ENCODE results near the gene HOXB8. TPM values are rescaled to one million over a fixed set of nuclear protein-coding genes. Genes with fewer than 3 reads are reported as not detected.

HOXB8 gene
- total RNA-seq, 1 donor from 2014 or later: not detected

DNA sequence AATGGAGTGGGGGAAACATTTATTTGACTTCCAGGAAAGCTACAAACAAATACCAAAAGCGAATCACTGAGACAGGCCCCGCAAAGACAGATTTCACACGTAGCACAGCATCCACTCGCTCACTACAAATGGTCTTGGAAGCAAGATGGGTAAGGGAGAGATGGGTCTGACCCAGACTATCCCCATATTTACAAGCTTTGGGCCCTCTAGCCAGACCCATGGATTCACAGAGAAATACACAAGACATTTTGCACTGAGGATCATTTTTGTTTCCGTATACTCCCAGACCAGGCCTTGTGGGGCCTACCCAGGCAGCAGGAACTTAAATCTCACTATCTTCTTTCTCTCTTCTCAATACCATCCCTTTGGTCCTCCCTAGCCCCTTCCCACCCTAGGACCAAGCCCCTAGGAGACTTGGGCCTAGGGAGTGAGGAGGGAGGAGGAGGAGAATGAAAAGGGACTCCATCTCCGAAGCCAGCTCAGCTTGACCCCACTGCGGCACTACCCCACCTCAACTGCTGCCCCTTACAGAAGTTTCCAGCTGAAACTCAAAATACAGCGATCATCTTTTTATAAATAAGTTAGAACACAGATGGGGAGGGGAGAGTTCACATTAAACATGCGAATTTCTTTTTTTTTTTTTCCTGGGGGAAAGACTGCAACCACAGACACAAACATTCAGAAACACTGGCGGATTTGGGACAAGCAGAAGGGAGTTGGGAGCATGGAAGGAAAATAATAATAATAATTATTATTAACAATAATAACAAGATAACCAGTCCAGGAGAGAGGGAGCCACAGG, 23.6 kb downstream of the HOXB8 start:
- DNase-seq (ENCODE audit: low spot score): no peak
- intact Hi-C loops (cut with DNase I): loop anchor here (5.0 to 10.0 kb wide), 2 partner anchors 254 to 347 kb away; no protein-coding TSS in a partner anchor

DNA sequence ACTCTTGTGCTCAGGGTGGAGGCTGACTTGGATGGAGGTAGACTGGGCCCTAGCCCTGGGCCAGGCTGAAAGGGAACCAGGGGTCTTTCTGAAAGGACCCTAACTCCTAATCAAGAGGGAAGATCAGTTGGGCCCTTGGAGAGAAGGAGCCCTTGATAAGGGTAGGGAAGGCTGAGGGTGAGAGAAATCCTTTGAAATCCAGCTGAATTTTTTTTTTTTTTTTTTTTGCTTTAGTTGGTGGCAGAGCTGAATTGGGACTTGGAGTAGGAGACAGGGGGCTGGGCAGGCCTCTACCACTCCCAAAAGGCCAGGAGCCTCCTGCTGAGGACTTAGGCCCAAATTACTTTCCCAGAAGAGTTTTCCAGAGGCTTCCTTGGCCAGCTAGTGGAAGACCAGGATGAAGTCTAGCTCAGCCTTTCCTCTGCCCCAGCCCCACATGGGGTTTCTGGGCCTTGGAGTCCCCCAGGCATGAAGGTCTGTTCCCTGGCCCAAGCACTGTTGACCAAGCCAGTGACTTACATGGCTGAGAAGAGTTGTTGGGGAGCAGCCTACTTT, 24.4 kb downstream of the HOXB8 start:
- no peak for DNase-seq (ENCODE audit: low spot score)
- intact Hi-C loops (cut with DNase I): loop anchor here (5.0 to 10.0 kb wide), 2 partner anchors 253 to 346 kb away; no protein-coding TSS in a partner anchor

DNA sequence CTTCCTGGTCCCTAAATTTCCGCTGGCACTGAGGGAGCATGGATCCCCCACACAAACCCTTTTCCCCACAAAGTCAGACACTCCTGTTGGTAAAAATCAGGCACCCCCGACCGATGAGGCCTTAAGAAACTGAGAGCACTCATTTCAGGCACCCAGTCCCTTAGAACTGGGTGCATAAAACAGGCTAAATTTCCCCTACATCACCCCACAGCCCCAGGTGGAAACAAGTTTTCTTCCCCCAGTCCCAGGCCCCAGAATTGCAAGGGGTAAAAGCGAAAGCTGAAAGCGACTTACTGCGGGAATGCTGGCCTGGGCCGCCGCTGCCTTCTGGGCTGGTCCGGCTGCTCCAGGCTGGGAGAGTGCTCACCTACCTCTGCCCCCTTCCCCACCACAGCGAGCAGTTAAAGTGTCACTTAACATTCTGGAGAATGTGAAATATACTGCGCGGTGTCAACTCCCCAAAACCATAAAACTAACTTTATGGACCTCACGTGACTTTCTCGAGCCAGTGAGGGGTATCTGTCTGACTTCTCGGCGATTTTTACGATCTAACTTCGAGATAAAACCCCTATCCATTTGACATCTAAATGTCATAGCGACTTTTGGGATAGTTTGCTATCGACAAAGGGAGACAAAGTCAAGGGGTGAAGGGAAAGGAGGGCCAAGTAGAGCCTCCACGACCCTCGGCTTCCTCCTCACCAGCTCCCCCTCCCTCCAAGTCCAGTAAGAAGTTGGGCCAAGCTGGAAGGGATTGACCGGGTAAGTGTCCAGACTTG, 25.1 kb downstream of the HOXB8 start, which contains the start of gene HOXB3:
HOXB3 (minus strand) TSS at position 411 of the 776 bp plus-strand sequence. CDS start 37,767 bp downstream, outside the sequence.
- intact Hi-C loops (cut with DNase I): loop anchor here (2.0 to 10.0 kb wide), 3 partner anchors 97 to 345 kb away; no protein-coding TSS in a partner anchor

DNA sequence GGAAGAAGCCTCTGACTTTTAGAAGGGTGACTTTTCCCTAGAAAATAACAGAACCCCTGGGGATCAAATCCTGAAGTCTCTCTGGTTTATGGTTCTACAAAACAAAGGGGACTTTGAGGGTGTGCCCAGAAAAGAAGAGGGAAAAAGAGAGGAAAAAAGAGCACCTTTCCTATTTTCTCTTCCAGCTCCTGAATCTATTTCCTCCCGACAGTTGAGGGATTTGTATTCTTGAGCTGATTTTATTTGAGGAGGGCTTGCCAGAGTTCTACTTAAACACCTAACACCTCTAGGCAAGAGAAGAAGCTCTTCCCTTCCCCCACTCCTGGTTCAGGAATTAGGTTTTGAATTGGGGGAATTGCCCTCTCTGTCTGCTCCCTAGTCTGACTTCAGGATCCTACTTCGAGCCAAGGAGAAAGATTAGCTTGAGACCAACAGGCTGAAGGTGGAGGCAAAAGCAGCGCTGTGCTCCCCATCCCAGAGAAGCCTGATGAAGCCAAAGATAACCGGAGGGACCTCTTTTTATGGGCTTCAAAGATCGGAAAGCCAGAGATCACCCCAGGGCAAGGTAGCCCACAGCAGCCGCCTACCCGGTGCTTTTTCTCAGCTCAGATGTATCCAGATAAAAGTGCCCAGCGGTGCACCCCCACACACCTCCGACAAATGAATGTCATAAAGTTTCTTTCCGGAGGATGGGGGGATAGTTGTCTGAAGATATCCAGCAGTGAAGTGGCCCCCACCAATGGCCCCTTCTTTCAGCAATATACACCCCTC, 25.8 kb downstream of the HOXB8 start:
- intact Hi-C loops (cut with DNase I): loop anchor here (2.0 kb wide), 1 partner anchor 96 kb away; no protein-coding TSS in a partner anchor
- DNase-seq (ENCODE audit: low spot score): no peak

More for the DNA sequence above, 25.1 kb downstream of the HOXB8 start, which contains the start of gene HOXB3:
- no peak for DNase-seq (ENCODE audit: low spot score)

DNA sequence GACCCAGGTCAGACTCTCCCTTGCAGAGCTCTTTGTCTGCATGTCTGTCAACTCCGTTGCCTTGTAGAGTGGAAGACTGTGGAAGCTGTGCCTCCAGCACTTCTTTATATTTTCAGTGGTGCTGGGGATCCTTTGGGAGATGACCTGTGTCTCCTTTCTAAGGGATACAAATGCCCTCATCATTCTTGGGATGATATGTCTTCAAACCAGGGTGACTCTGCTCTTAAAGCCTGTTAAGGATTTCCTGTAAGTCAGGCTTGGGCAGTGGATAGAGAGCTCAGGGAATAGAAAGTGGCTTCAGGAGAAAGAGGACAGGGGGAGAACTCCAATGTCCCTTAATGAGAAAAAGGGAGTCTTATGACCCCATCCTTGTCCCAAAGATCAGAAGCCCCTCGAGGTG, 26.6 kb downstream of the HOXB8 start:
- intact Hi-C loops (cut with DNase I): loop anchor here (2.0 kb wide), 1 partner anchor 96 kb away; no protein-coding TSS in a partner anchor

DNA sequence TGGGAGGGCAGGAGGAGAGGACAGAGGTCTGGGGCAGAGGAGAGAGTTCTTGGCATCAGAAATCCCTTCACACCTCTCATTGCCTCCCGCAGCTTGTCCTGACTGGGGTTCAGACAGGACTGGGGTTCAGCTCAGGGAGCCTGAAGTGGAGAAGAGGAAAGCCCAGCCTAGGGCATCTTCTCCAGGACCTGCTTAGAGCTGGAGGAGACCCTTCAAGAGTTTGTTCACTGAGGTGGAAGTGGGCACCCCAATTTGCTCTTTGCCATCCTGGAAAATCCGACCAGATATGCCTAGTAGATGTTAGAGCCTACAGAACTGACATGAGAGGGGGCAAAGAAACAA, 27.0 kb downstream of the HOXB8 start:
- intact Hi-C loops (cut with DNase I): loop anchor here (2.0 kb wide), 1 partner anchor 95 kb away; no protein-coding TSS in a partner anchor

More for the DNA sequence above, 26.6 kb downstream of the HOXB8 start:
- DNase-seq (ENCODE audit: low spot score): no peak

DNA sequence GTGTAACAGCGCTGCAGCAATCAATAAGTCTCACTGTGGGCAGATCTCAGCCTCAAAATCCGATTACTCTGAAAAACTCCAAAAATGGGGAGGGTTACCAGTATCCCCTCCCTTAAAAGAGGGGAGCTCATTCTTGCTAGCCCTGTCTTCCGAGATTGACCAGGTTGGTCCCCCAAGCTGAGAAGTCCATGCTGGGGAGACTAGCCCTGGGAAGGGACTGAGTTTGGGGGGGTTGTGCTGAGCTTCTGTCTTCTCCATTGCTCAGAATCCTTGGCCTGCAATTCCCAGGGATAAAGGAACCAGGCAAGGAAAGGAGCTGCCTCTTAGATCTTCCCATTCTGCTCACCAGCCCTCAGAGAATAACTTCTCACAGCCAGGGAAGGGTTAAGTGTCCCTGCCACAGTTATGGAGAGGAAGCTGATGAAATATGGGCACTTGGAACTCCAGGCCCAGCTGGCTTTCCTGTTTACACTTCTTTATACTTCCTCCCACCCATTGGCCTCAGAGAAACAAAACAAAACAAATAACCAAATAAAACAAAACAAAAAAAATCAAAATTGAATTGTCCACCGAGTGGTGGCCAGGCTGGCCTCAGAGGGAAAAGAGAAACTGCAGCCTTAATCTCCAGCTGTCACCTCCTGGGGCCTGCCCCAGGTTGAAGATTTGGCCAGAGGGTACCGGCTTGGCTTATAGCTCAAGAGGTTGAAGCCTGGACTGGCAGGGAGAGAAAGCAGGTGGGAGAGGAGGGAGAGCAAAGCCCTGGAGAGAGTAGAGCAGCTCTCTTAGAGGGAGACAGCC, 27.6 kb downstream of the HOXB8 start:
- DNase-seq (ENCODE audit: low spot score): no peak
- intact Hi-C loops (cut with DNase I): loop anchor here (2.0 kb wide), 1 partner anchor 95 kb away; no protein-coding TSS in a partner anchor

More for the DNA sequence above, 27.0 kb downstream of the HOXB8 start:
- no peak for DNase-seq (ENCODE audit: low spot score)

DNA sequence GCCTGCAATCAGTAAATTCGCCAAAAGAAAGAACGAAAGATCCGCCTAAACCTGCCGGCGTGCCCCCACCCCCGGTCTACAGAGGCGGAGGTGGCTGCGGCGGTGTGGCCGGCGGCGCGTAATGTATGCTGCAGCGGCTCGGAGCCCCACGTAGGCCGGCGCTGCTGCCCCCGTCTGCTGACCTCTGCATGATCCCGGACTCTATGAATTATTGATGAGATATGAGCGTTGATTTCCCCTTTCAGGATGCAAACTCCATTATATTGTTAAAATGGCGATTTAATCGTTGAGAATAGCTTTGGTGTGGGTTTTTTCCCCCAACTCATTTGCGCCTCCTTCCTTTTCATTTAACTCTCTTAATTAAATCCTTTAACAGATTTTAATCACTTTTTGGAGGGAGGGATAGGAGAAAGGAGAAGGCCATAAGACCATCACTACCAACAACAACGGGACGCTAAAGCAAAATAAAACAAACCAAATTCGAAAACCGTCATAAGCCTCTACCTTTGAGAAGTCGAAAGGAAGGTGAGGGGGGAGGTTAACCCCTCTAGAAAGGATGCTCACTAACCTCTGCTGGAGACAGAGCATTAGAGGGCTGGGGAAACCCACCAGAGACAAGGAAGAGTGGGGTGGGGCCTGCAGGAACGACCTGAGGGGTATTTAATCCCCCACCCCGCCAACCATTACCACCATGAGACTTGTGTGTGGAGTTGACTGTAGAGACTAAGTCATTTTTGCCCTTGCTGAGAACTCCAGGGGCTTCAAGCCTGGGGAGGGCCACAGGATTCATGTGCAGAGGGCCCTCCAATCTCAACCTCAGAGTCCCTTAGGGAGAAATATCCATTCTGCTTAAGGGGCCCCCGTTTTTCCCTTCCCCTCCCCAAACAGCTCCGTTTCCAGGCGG, 28.5 kb downstream of the HOXB8 start:
- intact Hi-C loops (cut with DNase I): no loop called here
- no peak for DNase-seq (ENCODE audit: low spot score)

DNA sequence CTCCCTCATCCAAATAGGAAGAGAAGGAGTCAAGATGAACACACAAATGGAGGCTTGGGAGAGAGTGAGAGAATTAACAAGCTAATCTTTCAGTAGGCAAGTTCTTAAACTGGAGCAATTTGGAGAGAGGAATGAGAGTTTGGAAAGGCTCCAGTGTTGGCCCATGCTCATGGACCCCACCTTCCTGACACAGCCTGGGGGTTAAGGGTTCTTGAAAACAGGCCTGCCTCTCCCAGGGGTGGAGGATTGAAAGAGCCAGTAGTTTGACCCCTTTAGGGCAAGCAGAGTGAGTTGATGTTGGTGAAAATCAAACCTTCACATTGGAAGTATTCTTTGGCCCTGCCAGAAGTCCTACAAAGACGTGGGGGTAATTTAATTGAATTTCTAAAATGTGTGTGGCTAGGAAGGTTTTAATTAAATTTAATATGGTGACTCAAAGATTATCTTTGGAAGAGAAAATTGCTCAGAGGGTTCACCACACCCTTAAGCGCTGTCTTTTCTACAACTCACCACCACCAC, 30.8 kb downstream of the HOXB8 start:
- DNase-seq (ENCODE audit: low spot score): no peak

DNA sequence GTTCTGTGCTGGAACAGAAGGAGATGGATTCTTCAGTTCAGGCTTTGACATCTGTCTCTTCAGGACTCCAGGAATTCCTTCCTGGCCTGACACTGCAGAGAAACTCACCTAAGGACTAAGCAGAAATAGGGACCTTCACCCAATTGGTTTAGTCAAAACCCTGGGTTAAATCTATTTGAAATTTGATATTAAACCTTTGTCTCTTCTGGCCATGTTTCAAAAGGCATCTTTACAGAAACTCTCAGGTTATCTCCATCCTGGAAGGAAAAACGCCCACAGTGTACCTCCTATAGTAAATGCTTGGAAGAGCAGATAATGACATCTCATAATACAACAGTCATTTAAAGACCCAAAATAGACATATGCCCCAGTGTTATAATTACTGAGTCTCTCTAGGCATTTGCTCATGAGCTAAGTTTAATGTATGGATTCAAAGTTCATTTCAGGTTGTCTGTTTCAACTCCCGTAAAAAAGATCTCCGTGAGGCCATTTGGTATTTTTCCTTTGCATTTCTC, 31.3 kb downstream of the HOXB8 start:
- no peak for DNase-seq (ENCODE audit: low spot score)
- intact Hi-C loops (cut with DNase I): no loop called here

More for the DNA sequence above, 30.8 kb downstream of the HOXB8 start:
- intact Hi-C loops (cut with DNase I): no loop called here

DNA sequence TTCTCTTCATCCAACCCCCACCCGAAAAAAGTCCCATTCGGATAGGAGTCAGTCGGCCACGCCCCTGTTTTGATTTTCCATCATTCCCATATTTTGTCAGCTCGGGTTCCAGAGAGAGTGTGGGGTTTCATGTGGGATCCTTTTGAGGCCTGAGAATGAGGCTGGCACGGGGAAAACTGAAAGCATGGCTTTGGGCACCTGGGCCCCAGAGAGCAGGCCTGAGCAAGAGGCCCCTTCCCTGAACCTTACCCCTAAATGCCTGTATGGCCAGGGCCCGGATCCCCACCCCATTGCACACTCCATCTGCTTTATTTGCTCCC, 32.4 kb downstream of the HOXB8 start:
- DNase-seq (ENCODE audit: low spot score): no peak
- intact Hi-C loops (cut with DNase I): no loop called here

DNA sequence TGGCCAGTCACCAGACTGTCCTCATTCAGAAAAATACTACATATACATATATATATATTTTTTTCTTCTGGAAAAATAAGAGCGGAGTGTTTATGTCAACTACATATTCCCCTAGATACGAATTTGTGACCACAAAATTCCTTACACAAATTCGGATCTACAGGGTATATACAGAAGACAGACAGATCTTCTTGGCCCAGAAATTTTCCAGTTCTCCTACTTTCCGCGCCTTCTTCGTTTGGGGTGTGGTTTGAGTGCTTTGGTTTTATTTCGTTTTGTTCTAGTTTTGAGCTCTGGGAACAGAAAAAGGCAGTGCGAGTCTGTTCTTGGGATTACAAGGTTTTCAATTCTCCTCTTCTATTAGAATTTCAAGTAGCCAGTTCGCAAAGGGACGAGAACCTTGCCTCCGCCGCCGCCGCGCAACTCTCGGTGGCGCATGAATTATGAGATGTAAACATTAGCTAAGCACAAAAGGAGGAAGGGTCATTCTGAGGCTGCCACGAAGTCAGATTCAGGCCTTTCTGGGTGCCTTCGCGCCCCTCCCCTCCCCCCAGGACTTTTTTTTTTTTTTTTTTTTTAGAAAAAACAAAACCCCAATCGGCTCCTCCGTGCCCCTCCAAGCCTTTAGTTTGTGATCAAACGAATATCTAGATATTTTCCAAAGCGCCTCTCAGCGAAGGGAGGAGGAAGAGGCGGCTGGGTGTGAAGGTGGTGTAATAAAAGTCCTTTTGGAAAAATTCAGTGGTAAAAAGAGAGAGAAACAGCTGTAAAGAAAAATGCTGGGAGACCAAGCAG, 35.1 kb downstream of the HOXB8 start:
- intact Hi-C loops (cut with DNase I): loop anchor here (1.0 kb wide), 1 partner anchor 37 kb away; no protein-coding TSS in a partner anchor
- no peak for DNase-seq (ENCODE audit: low spot score)

DNA sequence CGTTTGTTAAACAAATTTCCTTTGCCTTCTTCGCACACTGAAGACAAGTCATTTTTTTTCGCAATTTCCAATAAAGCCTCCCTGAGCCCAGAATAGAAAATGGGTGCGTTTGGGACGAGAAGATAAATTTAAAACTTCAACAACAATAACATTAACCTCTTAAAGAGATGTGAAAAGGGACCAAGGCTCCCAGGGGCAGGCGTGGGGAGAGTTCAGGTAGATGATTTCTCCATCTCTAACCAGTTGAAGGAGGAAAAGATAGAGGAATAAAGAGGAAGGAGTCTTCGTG, 35.7 kb downstream of the HOXB8 start:
- intact Hi-C loops (cut with DNase I): loop anchor here (1.0 kb wide), 1 partner anchor 36 kb away; no protein-coding TSS in a partner anchor
- no peak for DNase-seq (ENCODE audit: low spot score)

DNA sequence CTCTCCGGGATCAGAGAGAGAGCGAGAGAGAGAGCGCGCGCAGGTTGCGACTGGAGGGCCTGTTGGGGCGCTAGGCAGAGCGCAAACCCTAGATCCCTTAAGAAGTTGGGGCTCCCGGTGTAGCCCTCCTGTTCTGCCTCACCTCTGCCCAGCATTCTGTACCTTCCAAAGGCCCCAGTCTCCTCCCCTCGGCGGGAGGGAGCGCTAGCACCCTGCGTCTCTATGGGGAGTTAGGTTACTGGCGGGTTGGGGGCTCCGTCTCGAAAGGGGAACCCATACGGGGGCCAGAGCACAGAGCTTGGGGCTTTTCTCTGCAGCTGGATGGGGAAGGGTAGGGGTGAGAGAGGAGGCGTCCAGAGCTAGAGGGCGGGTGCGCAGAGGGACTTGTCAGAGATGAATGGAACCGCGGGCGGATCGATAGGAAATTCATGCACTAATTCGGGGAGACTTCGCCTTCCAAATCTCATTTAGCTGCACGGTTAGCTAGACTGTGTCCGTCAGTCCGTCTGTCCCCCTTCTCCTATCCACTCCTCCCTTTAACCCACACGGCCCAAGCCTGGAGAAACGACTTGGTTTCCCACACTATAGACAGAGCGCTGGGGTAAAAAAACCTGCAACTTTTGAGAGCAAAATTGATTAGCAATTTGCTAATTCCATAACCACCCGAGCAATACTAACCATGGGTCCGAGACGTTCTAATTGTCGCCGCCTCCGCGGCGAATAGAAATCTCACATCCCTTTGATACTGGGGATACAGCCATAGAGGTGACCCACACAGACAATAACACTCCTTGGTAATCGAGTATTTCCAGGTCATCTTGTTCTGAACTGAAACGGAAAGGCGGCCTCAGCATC, 36.2 kb downstream of the HOXB8 start:
- DNase-seq (ENCODE audit: low spot score): no peak
- intact Hi-C loops (cut with DNase I): loop anchor here (1.0 kb wide), 1 partner anchor 36 kb away; no protein-coding TSS in a partner anchor

DNA sequence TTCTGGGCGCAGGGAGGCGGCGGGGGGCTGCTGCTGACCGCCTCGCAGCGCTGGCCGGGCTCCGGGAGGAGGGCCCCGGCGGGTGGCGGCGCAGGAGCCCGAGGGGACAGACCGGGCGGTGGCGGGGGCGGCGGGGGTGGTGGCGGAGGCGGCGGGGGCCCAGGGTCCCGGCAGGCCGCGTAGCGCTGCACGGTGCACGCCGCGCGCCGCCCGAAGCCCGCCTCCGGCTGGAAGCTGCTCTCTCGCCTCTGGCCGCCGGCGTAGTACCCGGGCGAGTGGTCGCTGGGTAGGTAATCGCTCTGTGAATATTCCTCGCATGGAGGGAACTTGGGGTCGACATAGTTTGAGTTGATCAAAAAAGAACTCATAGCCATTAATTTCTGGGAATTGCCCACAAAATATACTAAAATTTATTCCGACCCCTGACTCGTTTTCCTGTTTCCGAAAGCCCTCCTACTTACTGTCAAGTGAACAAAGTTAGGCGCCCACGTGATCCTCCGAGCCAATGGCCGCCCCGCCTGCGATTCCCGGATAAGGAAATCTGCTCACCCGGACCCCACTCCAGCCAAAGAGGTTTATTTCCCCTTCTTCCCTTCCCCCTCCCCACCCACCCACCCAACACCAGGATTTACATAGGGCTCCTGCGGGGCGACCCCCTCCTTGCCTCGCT, 37.0 kb downstream of the HOXB8 start, which contains the start of gene HOXB4:
HOXB4 (minus strand) TSS at position 405 of the 670 bp plus-strand sequence; CDS start at position 374, 31 bp downstream.
- intact Hi-C loops (cut with DNase I): no loop called here
- DNase-seq (ENCODE audit: low spot score): peak; percentile 88

Data from cardiac septum (tissue), 1 donor.